Testis (tissue), 2 donors: Measurements from ENCODE around the gene SERTAD1.
"Not testable (repeated sequence)": the region's sequence is repeated elsewhere in the genome, so short reads cannot be mapped to it uniquely, and the experiment has no call there.

Experiments used
- CTCF ChIP-seq, 3 experiments: fragments of 450-650 bp in 2 of 3; fragments of 200-600 bp in 1 of 3; sonication (generic) in 1 of 3; IDR thresholded peaks; one replicate each; pipeline ENCODE4 v1.5.1; 2016 to 2019; ENCODE audit warnings: antibody characterized with exemption in 3 of 3, mild to moderate bottlenecking in 2 of 3, moderate library complexity in 1 of 3
- POLR2A ChIP-seq: fragments of 450-650 bp; IDR thresholded peaks from one replicate; pipeline ENCODE4 v1.6.1; 2017; ENCODE audit warnings: antibody characterized with exemption, mild to moderate bottlenecking, moderate library complexity

- not testable (repeated sequence) for TF ChIP-seq CTCF (IDR thresholded peaks at IDR 0.05); POLR2A
These were observed 17.2 kb downstream of the SERTAD1 start for GRCh38 chr19:40408598-40408925.
